Lower lobe of right lung (tissue), 2 donors: Measurements from ENCODE around the gene LRIF1. TPM values are rescaled to one million over a fixed set of nuclear protein-coding genes. Genes with fewer than 3 reads are reported as not detected.

Experiments
- ATAC-seq, 2 donors: fragments of 200-7000 bp; cut with Tn5 transposase; one replicate each; pipeline ENCODE4 v1.9.1; 2020 to 2022; ENCODE audit warnings: mild to moderate bottlenecking in 2 of 2, moderate library complexity in 2 of 2
- DNase-seq: peaks from one replicate; pipeline ENCODE4 v3.0.0-alpha.2; 2020
- H3K27ac ChIP-seq: fragments of 200-600 bp; one replicate; pipeline ENCODE4 v1.8.0; 2022
- H3K27me3 ChIP-seq: fragments of 200-600 bp; one replicate; pipeline ENCODE4 v1.8.0; 2022; ENCODE audit warnings: low read depth
- H3K36me3 ChIP-seq: fragments of 200-600 bp; one replicate; pipeline ENCODE4 v1.8.0; 2022; ENCODE audit warnings: mild to moderate bottlenecking
- H3K4me1 ChIP-seq: fragments of 200-600 bp; one replicate; pipeline ENCODE4 v1.8.0; 2022
- H3K4me3 ChIP-seq: fragments of 200-600 bp; one replicate; pipeline ENCODE4 v1.8.0; 2022; ENCODE audit warnings: mild to moderate bottlenecking
- H3K9me3 ChIP-seq: fragments of 200-600 bp; one replicate; pipeline ENCODE4 v1.8.0; 2022
- intact Hi-C: fragments of 100-400 bp; cut with DNase I; formaldehyde crosslinking; loops from one replicate; pipeline ENCODE4 v1.11.0; 2022
- total RNA-seq: library from RNA; stranded (reverse); fragmentation: NEBNext Ultra II Directional; extraction: Animal tissue kit (Norgen Biotek cat#: 25700); gene quantifications from one replicate; pipeline ENCODE4 v1.2.1, GENCODE V29; 2021
- TF ChIP-seq, protein P1 (sequence below): fragments of 200-600 bp; IDR thresholded peaks from one replicate; pipeline ENCODE4 v1.8.0; 2022; ENCODE audit warnings: antibody characterized with exemption, mild to moderate bottlenecking
- donor health status: DM: no; HTN: yes; CAD: no; lungs with severe emphysema.

The LRIF1 gene
- total RNA-seq, 1 donor from 2014 or later: 8.8 TPM

DNA sequence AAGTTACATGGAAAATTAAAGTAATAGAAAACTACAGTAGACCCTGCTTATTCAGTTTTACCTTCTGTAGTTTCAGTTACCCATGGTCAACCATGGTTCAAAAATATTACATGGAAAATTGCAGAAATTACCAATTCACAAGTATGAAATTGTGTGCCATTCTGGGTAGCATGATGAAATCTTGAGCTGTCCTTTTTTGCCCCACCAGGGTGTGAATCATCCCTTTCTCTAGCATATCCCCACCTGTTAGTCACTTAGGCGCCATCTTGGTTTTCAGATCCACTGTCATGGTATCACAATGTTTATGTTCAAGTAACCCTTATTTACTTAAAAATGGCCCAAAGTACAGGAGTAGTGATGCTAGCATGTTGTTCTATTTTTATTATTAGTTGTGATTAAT, 3.5 kb upstream of the LRIF1 start:
- Histone ChIP-seq H3K27ac (no peak overlapping the region), H3K4me1 (peaks cover 6% of the 10 kb centered on the region), H3K9me3 (peaks cover 7% of the 10 kb centered on the region), H3K27me3 (peaks cover 31% of the 10 kb centered on the region), H3K36me3 (no peaks in the 10 kb centered on the region), H3K4me3 (no peak overlapping the region)
- no peak for DNase-seq
- no peak for ATAC-seq
- TF ChIP-seq, protein P1, sequence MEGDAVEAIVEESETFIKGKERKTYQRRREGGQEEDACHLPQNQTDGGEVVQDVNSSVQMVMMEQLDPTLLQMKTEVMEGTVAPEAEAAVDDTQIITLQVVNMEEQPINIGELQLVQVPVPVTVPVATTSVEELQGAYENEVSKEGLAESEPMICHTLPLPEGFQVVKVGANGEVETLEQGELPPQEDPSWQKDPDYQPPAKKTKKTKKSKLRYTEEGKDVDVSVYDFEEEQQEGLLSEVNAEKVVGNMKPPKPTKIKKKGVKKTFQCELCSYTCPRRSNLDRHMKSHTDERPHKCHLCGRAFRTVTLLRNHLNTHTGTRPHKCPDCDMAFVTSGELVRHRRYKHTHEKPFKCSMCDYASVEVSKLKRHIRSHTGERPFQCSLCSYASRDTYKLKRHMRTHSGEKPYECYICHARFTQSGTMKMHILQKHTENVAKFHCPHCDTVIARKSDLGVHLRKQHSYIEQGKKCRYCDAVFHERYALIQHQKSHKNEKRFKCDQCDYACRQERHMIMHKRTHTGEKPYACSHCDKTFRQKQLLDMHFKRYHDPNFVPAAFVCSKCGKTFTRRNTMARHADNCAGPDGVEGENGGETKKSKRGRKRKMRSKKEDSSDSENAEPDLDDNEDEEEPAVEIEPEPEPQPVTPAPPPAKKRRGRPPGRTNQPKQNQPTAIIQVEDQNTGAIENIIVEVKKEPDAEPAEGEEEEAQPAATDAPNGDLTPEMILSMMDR: no peak
- intact Hi-C loops: no loop called here

DNA sequence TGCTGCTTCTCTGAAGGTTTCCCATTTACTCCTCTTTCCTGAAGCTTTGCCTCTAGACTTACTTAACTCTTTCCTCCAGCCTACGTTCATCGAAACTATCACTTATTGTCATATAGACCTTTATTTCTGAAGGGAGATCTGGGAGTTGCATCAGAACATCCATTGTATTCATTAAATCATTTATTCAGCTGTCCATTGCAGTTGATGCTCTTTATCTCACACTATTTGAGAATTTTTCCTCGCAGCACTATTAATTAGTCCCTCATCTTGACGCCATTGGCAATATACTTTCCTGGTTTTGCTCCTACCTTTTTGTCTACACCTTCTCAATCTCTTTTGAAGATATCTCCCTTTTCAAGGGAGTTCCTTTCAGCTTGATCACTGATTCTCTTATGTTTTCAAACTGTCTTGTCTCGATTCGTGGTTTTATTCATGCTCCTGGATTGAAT, 757 bp upstream of the LRIF1 start:
- H3K4me1 ChIP-seq: peaks cover 8% of the 10 kb centered on the region
- peak overlapping the region; percentile 69 for H3K4me3 ChIP-seq
- intact Hi-C loops: no loop called here
- peak overlapping the region; percentile 97 for H3K27ac ChIP-seq
- peaks cover 14% of the 10 kb centered on the region for H3K9me3 ChIP-seq
- DNase-seq (no peak), ATAC-seq (no peak)
- TF ChIP-seq, protein P1: no peak
- H3K36me3 ChIP-seq: no peaks in the 10 kb centered on the region
- H3K27me3 ChIP-seq: peaks cover 24% of the 10 kb centered on the region

DNA sequence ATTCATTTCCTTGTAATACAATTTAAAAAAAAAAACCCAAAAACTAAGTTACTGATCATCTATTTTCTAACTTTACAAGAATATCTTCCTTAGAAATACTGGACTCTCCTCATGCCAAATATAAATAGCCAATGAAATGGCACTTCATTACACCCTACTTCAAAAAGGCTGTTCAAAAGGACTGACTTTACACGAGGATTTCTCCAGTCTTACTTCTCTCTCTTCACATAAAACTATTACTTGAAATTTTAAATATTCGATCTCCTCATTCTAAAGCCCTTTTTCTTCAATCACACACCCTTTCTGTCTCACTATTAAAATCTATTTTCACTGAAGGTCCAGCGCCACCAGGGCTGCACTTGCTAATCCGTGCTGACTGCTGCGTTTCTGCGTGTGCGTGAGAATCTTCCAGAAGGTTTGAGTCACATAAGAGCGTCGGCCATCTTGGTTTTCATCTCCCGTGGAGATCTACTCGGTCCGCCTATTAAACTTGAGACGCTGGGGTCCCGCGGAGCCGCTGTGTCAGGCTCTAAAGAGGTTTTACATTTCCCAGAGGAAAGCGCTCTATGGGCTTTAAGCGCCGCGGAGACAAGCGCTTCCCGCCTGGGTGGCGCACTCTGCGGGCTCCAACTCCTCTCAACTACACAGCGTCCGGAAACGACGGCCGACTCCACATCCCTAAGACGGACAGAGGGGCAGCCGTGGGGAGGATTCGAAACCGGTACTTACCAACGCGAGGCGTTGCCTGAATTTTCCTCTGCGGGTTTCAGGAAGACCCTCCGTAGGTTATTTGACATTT, 631 bp downstream of the LRIF1 start:
- H3K9me3 ChIP-seq: peaks cover 14% of the 10 kb centered on the region
- peak; percentile 72 for DNase-seq
- H3K27me3 ChIP-seq: peaks cover 12% of the 10 kb centered on the region
- peak overlapping the region; percentile 97 for H3K27ac ChIP-seq
- TF ChIP-seq, protein P1: no peak
- H3K36me3 ChIP-seq: no peaks in the 10 kb centered on the region
- peaks cover 8% of the 10 kb centered on the region for H3K4me1 ChIP-seq
- peak overlapping the region; percentile 69 for H3K4me3 ChIP-seq
- peak; percentile 66 to 76 for ATAC-seq
- intact Hi-C loops: no loop called here

DNA sequence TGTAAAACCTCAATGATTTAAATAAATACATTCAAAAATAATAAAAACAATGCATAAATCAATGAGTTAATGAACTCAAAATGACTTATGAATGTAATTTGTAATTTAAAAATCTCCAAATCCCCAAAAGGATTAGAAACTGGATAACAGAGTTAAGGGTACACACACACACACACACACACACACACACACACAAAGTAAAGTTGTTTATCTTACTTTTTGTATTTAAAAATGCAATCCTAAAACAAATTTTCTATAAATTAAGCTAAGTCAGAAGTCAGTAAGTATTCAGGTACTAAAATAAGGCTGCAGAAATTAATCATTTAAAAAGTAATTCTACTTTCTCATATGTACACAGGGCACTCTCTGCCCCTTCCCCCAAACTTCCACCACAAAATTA, 1.8 kb downstream of the LRIF1 start:
- no peaks in the 10 kb centered on the region for H3K36me3 ChIP-seq
- ATAC-seq (no peak), DNase-seq (no peak)
- no peak overlapping the region for H3K27ac ChIP-seq
- peaks cover 1% of the 10 kb centered on the region for H3K27me3 ChIP-seq
- H3K4me1 ChIP-seq: peaks cover 8% of the 10 kb centered on the region
- TF ChIP-seq, protein P1: no peak
- intact Hi-C loops: no loop called here
- H3K9me3 ChIP-seq: peaks cover 14% of the 10 kb centered on the region
- H3K4me3 ChIP-seq: no peak overlapping the region

DNA sequence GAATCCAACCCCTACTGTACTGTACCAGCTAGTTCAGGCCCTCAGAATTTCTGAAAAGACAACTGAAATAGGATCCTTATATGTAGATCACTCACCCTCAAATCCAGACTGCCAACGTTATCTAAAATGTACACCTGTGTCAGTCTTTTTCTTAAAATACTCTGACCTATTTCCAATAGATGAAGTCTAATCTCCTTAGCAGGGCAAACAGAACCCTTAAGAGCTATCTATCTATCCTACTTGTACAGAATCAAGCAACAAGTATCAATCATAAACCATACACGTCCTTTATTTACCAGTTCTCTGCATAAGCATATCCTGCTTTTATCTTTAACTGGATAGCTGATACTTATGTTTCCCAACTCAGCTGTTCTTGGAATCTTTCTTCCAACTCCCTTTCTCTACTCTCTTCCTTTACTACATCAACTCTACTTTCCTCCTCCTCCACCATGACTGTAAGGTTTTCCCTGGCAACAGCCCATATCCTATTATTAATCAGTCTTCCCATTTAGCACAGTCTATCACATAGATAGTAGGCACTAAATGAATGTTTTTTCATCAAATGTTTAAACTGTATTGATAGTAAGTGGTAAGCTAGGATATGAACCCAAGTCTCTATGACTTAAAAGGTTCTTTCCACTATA, 2.8 kb downstream of the LRIF1 start:
- ATAC-seq: no peak
- TF ChIP-seq, protein P1: no peak

More for the DNA sequence above, 2.8 kb downstream of the LRIF1 start:
- peaks cover 14% of the 10 kb centered on the region for H3K9me3 ChIP-seq
- H3K27me3 ChIP-seq: no peaks in the 10 kb centered on the region
- H3K4me3 ChIP-seq: no peak overlapping the region
- intact Hi-C loops: no loop called here
- no peaks in the 10 kb centered on the region for H3K36me3 ChIP-seq
- peaks cover 8% of the 10 kb centered on the region for H3K4me1 ChIP-seq
- H3K27ac ChIP-seq: no peak overlapping the region
- no peak for DNase-seq
